GM23248 (cell line): Measurements from ENCODE around the gene WDR64. TPM values are rescaled to one million over a fixed set of nuclear protein-coding genes. Genes with fewer than 3 reads are reported as not detected.
"Not testable (repeated sequence)": the region's sequence is repeated elsewhere in the genome, so short reads cannot be mapped to it uniquely, and the experiment has no call there.

Source experiments
- DNase-seq: peaks from one replicate; pipeline ENCODE4 v3.0.0-alpha.2; 2015
- H2AFZ ChIP-seq: fragments of 200-600 bp; sonication (generic); 2 replicates; pipeline ENCODE4 v1.6.1; 2016; ENCODE audit warnings: antibody characterized with exemption
- H3F3A ChIP-seq: fragments of 200-600 bp; sonication (generic); 2 replicates; pipeline ENCODE4 v1.6.1; 2016; ENCODE audit warnings: mild to moderate bottlenecking, antibody characterized with exemption, mixed run types; ENCODE audit not compliant: insufficient read depth
- H3K27ac ChIP-seq: fragments of 200-600 bp; sonication (generic); 2 replicates; pipeline ENCODE4 v1.5.1; 2016; ENCODE audit warnings: mild to moderate bottlenecking
- H3K27me3 ChIP-seq: fragments of 200-600 bp; sonication (generic); replicated peaks from 2 replicates; pipeline ENCODE4 v1.6.1; 2016; ENCODE audit warnings: mild to moderate bottlenecking; ENCODE audit not compliant: insufficient read depth
- H3K36me3 ChIP-seq: fragments of 200-600 bp; sonication (generic); 2 replicates; pipeline ENCODE4 v1.6.1; 2016; ENCODE audit warnings: low read depth, mild to moderate bottlenecking
- H3K4me1 ChIP-seq: fragments of 200-600 bp; sonication (generic); 2 replicates; pipeline ENCODE4 v1.6.1; 2016; ENCODE audit warnings: mild to moderate bottlenecking; ENCODE audit not compliant: insufficient read depth
- H3K4me2 ChIP-seq: fragments of 200-600 bp; sonication (generic); one replicate; pipeline ENCODE4 v1.6.1; 2016; ENCODE audit warnings: mild to moderate bottlenecking; ENCODE audit not compliant: unreplicated experiment
- H3K4me3 ChIP-seq: fragments of 200-600 bp; sonication (generic); 2 replicates; pipeline ENCODE4 v1.5.1; 2016; ENCODE audit warnings: mild to moderate bottlenecking
- H3K79me2 ChIP-seq: fragments of 200-600 bp; sonication (generic); 2 replicates; pipeline ENCODE4 v1.6.1; 2016; ENCODE audit warnings: mild to moderate bottlenecking; ENCODE audit not compliant: insufficient read depth
- H3K9ac ChIP-seq: fragments of 200-600 bp; sonication (generic); 2 replicates; pipeline ENCODE4 v1.6.1; 2016; ENCODE audit warnings: mild to moderate bottlenecking
- H3K9me2 ChIP-seq: fragments of 200-600 bp; sonication (generic); 2 replicates; pipeline ENCODE4 v1.6.1; 2016; ENCODE audit warnings: mixed run types, mild to moderate bottlenecking, moderate library complexity; ENCODE audit not compliant: insufficient read depth
- H3K9me3 ChIP-seq: fragments of 200-600 bp; sonication (generic); one replicate; pipeline ENCODE4 v1.6.1; 2017; ENCODE audit warnings: low read depth
- H4K20me1 ChIP-seq: fragments of 200-600 bp; sonication (generic); 2 replicates; pipeline ENCODE4 v1.6.0; 2016; ENCODE audit not compliant: insufficient read depth
- EZH2 ChIP-seq: fragments of 200-600 bp; sonication (generic); IDR thresholded peaks from 2 replicates; pipeline ENCODE4 v1.6.1; 2018; ENCODE audit warnings: antibody characterized with exemption, mild to moderate bottlenecking; ENCODE audit not compliant: insufficient read depth, poor library complexity, severe bottlenecking
- EZH2phosphoT487 ChIP-seq: fragments of 200-600 bp; sonication (generic); IDR thresholded peaks from 2 replicates; pipeline ENCODE4 v1.6.1; 2018; ENCODE audit warnings: antibody characterized with exemption, moderate library complexity, mild to moderate bottlenecking, low read depth; ENCODE audit not compliant: insufficient read depth
- WGBS, 2 experiments: methylation state at CpG; one replicate each; pipeline ENCODE4 v1.1.6; 2015 to 2017; ENCODE audit warnings: low lambda C conversion rate in 2 of 2, low coverage in 1 of 2; ENCODE audit errors: missing lambda C conversion rate in 2 of 2; 5-methylcytosine and 5-hydroxymethylcytosine counted together
- in situ Hi-C: fragments of 300-500 bp; cut with MboI; formaldehyde crosslinking; loops from 2 replicates; pipeline ENCODE4 v1.15.0; 2020
- polyA plus RNA-seq: library from polyadenylated mRNA; unstranded; fragments of >200 nt; fragmentation: Nextera tagmentation; extraction: Ambion mirVana; gene quantifications from 2 replicates; pipeline ENCODE4 v1.2.1, GENCODE V29; 2016
- total RNA-seq: library from RNA; depleted of rRNA; stranded (reverse); fragments of >200 nt; shearing (Covaris generic); gene quantifications from 2 replicates; pipeline ENCODE4 v1.2.3, GENCODE V29; 2014

WDR64 gene
- total and polyA plus RNA-seq, 2 experiments from 2014 or later, result not detected

DNA sequence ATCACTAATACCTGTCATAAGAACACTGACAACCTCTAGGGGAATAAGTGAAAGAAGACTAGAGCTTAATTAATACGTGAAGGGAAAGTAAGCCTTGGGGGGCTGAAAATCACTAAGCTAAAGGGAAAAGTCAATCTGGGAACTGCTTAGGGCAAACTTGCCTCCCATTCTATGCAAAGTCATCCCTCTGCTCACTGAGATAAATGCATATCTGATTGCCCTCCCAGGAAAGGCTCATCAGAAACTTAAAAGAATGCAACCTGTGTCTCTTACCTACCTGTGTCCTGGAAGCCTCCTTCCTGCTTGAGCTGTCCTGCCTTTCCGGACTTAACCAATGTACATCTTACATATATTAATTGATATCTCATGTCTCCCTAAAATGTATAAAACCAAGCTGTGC lies 81.8 kb downstream of the WDR64 start:
- no peaks in the 10 kb centered on the region for H3K79me2 ChIP-seq
- H3K36me3 ChIP-seq, result no peaks in the 10 kb centered on the region
- DNase-seq, result no peak
- H3K9ac ChIP-seq, result no peak overlapping the region
- in situ Hi-C loops, result no loop called here
- no peaks in the 10 kb centered on the region for H3K9me2 ChIP-seq
- no peak overlapping the region for H3K27ac ChIP-seq
- no peaks in the 10 kb centered on the region for H3F3A ChIP-seq
- no peak overlapping the region for H3K4me3 ChIP-seq
- no peaks in the 10 kb centered on the region for H3K4me1 ChIP-seq
- TF ChIP-seq EZH2phosphoT487, result no peak
- TF ChIP-seq EZH2, result no peak
- no peak overlapping the region for H3K4me2 ChIP-seq
- no peaks in the 10 kb centered on the region for H4K20me1 ChIP-seq
- H2AFZ ChIP-seq, result no peak overlapping the region
- H3K27me3 ChIP-seq, result no peaks in the 10 kb centered on the region
- 63 to 67% methylated on average over 2 of the region's 2 CpGs for whole genome bisulfite sequencing, 2 experiments
- H3K9me3 ChIP-seq, result no peaks in the 10 kb centered on the region

- in situ Hi-C loops, result no loop called here
- Histone ChIP-seq H3K9me2 (no peaks in the 10 kb centered on the region), H3K4me2 (no peak overlapping the region), H3K9ac (no peak overlapping the region), H3K27me3 (no peaks in the 10 kb centered on the region), H3K4me3 (no peak overlapping the region), H3K4me1 (no peaks in the 10 kb centered on the region), H3K9me3 (no peaks in the 10 kb centered on the region), H4K20me1 (no peaks in the 10 kb centered on the region), H3K27ac (no peak overlapping the region), H2AFZ (no peak overlapping the region), H3F3A (no peaks in the 10 kb centered on the region), H3K79me2 (no peaks in the 10 kb centered on the region), H3K36me3 (no peaks in the 10 kb centered on the region)
- no peak for TF ChIP-seq EZH2
- no peak for TF ChIP-seq EZH2phosphoT487
- DNase-seq, result no peak
- WGBS, 2 experiments, result 46 to 56% methylated on average over 5 of the region's 5 CpGs
Measured at GRCh38 chr1:241734533-241734932, 82.5 kb downstream of the WDR64 start.

DNA sequence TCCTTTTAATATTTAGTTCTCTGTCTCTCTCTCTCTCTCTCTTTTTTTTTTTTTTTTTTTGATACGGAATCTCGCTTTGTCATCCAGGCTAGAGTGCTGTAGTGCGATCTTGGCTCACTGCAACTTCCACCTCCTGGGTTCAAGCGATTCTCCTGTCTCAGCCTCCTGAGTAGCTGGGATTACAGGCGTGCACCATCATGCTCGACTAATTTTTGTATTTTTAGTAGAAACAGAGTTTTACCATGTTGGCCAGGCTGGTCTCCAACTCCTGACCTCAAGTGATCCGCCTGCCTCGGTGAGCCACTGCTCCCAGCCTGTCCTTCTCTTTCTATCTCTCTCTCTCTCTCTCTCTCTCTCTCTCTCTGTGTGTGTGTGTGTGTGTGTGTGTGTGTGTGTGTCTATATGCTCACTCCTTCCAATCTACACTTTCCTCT lies 83.4 kb downstream of the WDR64 start:
- H3K9me3 ChIP-seq, H3K4me3 ChIP-seq, H3K4me1 ChIP-seq, H4K20me1 ChIP-seq, H3K9ac ChIP-seq, H3K27me3 ChIP-seq, H2AFZ ChIP-seq, DNase-seq, H3F3A ChIP-seq, H3K9me2 ChIP-seq, H3K36me3 ChIP-seq, H3K79me2 ChIP-seq, H3K4me2 ChIP-seq, H3K27ac ChIP-seq, in situ Hi-C loops: not testable (repeated sequence)
- WGBS, 2 experiments, result 78 to 81% methylated on average over 7 to 8 of the region's 8 CpGs

DNA sequence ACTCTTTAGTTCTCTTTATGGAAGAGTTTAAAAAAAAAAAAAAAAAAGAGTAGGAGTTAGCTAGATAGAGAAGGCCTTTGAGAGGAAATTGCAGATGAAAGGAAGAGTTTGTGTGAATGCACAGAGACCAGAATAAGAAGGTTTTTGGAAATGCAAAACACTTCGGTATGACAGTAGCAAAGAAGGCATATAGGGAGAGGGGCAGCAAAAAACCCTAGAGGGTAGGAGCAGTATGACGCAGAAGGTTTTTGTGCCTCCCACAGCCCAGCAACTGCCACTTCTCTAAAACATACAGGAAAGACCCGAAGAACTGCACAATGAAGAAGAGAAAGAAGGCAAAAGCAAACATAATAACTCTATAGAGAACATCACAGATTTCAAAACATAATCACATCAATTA lies 84.3 kb downstream of the WDR64 start:
- no peak for DNase-seq
- Histone ChIP-seq H3K4me1 (no peaks in the 10 kb centered on the region), H3K9me3 (no peaks in the 10 kb centered on the region), H3K9me2 (no peaks in the 10 kb centered on the region), H3K4me3 (no peak overlapping the region), H3F3A (no peaks in the 10 kb centered on the region), H3K27me3 (0 out of 2 replicates have a peak, but pooled peaks cover 5% of the 10 kb centered on the region), H2AFZ (no peak overlapping the region), H3K36me3 (no peaks in the 10 kb centered on the region), H3K9ac (no peak overlapping the region), H3K4me2 (no peak overlapping the region), H4K20me1 (no peaks in the 10 kb centered on the region), H3K79me2 (no peaks in the 10 kb centered on the region), H3K27ac (no peak overlapping the region)
- in situ Hi-C loops, result no loop called here
- 60 to 62% methylated on average over 3 of the region's 3 CpGs for WGBS, 2 experiments
- TF ChIP-seq EZH2phosphoT487, result no peak
- TF ChIP-seq EZH2, result no peak

DNA sequence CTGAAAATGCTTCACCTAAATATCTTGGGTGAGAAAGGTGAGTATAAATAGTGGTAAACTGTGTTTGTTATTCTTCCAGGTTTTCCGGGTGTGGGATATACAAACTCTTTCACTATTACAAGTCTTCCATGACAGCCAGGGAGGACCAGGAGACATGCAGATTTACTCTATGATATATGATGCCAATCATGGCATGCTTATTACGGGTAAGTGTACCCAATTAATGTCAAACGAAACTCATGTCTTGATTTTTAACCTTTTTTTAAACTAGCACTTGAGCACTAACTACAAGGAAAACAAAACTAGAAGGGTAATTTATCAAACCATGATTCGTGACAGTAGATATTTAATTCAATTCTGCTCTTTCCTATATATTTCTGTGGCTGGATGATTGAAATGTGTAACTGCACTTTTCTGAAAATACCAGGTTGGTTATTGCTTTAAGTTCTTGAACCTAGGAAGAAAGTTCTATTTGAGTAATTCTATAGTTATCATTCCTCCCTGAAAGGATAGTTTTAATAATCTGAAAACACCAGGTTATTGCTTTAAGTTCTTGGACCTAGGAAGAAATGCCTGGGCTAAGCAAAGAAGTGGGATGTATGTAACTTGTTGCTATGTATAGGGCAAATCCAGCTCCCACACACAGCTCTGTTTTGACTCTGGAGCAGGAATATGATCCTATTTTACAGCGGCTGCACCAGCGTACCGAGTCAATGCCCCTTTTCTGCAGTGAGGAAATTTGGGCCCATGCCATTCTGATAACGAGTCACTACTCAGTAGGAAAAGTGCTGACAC lies 86.4 kb downstream of the WDR64 start:
- H3K9me3 ChIP-seq, result no peaks in the 10 kb centered on the region
- no peak overlapping the region for H3K9ac ChIP-seq
- no peak overlapping the region for H2AFZ ChIP-seq
- no peak for DNase-seq
- no peaks in the 10 kb centered on the region for H3K4me1 ChIP-seq
- no peaks in the 10 kb centered on the region for H3K36me3 ChIP-seq
- no peaks in the 10 kb centered on the region for H3K9me2 ChIP-seq
- 58 to 62% methylated on average over 8 of the region's 8 CpGs for WGBS, 2 experiments
- no peaks in the 10 kb centered on the region for H3K79me2 ChIP-seq
- no peak for TF ChIP-seq EZH2
- TF ChIP-seq EZH2phosphoT487, result no peak
- no peaks in the 10 kb centered on the region for H4K20me1 ChIP-seq
- H3K27ac ChIP-seq, result no peak overlapping the region
- H3K4me3 ChIP-seq, result no peak overlapping the region
- in situ Hi-C loops, result no loop called here
- no peak overlapping the region for H3K4me2 ChIP-seq
- H3F3A ChIP-seq, result no peaks in the 10 kb centered on the region
- 0 out of 2 replicates have a peak, but pooled peaks cover 13% of the 10 kb centered on the region for H3K27me3 ChIP-seq
